Astrocyte of the cerebellum (primary cell): ENCODE results near the gene UGT1A8.

Experiments
- DNase-seq: peaks from one replicate; pipeline ENCODE4 v3.0.0-alpha.2; 2011; ENCODE audit warnings: low read depth
- H3K4me3 ChIP-seq: 2 replicates; pipeline ENCODE4 v1.5.1; 2011; ENCODE audit warnings: mild to moderate bottlenecking, low read depth, low read length, moderate library complexity
- CTCF ChIP-seq: IDR thresholded peaks from 2 replicates; pipeline ENCODE4 v1.5.1; 2012; ENCODE audit warnings: low read length, low read depth, moderate library complexity, mild to moderate bottlenecking; ENCODE audit errors: missing control alignments
- in situ Hi-C: cut with HindIII; loops from 2 replicates; pipeline ENCODE4 v1.10.0; 2017; ENCODE audit warnings: low sequenced_read_pairs

The UGT1A8 gene

DNA sequence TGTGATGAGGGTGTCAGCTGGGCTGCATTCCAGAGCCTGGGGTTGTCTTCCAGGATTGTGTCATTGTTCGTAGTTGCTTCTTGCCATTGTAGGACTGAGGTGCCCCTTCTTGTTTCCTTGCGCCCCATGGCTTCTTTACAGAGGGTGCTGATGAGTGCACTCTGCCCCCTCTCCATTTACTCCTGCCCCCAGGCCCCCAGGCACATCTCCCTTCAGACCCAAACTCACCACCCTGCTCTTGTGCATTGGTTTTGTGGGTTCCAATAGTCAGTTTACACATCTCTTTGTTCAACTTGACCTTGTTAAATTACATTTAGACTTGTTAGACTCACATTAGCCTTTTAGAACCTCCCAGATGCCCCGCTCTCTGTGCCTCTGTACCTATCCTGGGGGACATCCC, 203.8 kb downstream of the UGT1A8 start:
- no peak for TF ChIP-seq CTCF
- in situ Hi-C loops = no loop called here
- H3K4me3 ChIP-seq = no peak overlapping the region
- no peak for DNase-seq

- TF ChIP-seq CTCF = no peak
- DNase-seq = no peak
- H3K4me3 ChIP-seq = no peak overlapping the region
- in situ Hi-C loops = no loop called here
These were observed 204.3 kb downstream of the UGT1A8 start for GRCh38 chr2:233821709-233822100.

DNA sequence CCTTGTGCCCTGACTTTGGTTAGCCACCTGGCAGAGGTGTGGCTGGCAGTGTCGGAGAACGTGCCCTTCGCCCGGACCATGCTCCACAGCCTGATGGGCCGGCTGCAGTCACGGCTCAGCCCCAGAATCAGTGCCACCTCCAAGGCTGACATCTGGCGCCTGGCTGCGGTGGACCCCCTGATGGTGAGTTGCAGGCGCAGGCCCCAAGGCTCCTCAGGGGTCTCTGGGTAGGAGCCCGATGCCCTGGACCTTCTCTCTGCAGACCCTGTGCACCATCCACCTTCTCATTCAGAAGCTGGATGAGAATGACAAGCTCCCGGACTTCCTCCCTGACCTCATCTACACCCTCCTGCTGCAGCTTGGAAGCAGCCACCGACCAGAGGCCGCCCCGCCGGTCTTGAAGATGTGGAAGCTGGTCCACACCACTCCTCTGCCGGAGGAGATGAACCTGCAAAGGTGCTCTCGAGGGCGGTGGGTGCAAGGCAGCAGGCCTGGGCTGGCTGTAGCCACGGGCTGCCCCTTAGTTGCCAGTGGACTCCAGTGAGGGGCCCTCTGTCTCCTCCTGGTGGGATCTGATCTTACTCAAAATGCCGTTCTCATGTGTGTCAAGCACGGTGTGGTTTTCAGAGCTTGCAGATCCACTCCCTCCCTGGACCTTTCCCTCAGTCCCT, 204.8 kb downstream of the UGT1A8 start:
- in situ Hi-C loops = no loop called here
- H3K4me3 ChIP-seq = no peak overlapping the region
- TF ChIP-seq CTCF = no peak
- DNase-seq = no peak
